GM12878 (cell line): ENCODE data around the gene NAALADL2. TPM values are rescaled to one million over a fixed set of nuclear protein-coding genes. Genes with fewer than 3 reads are reported as not detected.

Source experiments
- ATAC-seq: fragments of 200-7000 bp; cut with Tn5 transposase; 3 replicates; pipeline ENCODE4 v1.9.1; 2020; ENCODE audit warnings: mild to moderate bottlenecking, moderate library complexity
- BruUV-seq: library from RNA; stranded (reverse); fragments of 400-500 nt; replicated peaks from 2 replicates; lab custom pipeline; 2021; lab: Mats Ljungman, UMichigan
- CTCF ChIA-PET: fragments of 300-600 bp; sonication (Branson Sonifier 250); formaldehyde crosslinking; extraction: SDS; loops from one replicate; lab custom pipeline; 2021; ENCODE audit warnings: inconsistent platforms; lab: Yijun Ruan, JAX
- POLR2A ChIA-PET: fragments of 350-600 bp; formaldehyde crosslinking; extraction: SDS; loops from one replicate; lab custom pipeline; 2021; ENCODE audit warnings: inconsistent platforms; lab: Charles Lee
- RAD21 ChIA-PET: fragments of 300-600 bp; sonication (Branson Sonifier 250); formaldehyde crosslinking; loops from one replicate; lab custom pipeline; 2023; ENCODE audit warnings: antibody characterized with exemption; ENCODE audit not compliant: unreplicated experiment; lab: Charles Lee
- SMC1A ChIA-PET: fragments of 300-600 bp; sonication (Branson Sonifier 250); formaldehyde crosslinking; loops from one replicate; lab custom pipeline; 2023; ENCODE audit not compliant: unreplicated experiment, uncharacterized antibody; lab: Charles Lee
- DNase-seq: peaks from one replicate; pipeline ENCODE4 v3.0.0-alpha.2; 2011; ENCODE audit warnings: low read depth, low spot score
- FAIRE-seq: peaks from 3 replicates; lab custom pipeline; 2011; peaks lifted over from hg19 to GRCh38; lab: Jason Lieb, UNC
- H2AFZ ChIP-seq: 2 replicates; pipeline ENCODE4 v1.6.0; 2011; ENCODE audit warnings: low read depth, low read length, control low read depth; ENCODE audit not compliant: control insufficient read depth
- H3K27ac ChIP-seq: 2 replicates; pipeline ENCODE4 v1.5.1; 2011; ENCODE audit warnings: control low read depth; ENCODE audit not compliant: control insufficient read depth, insufficient read depth
- H3K27me3 ChIP-seq, 2 experiments: replicated peaks in 1 of 2; 2 replicates each; pipeline versions ENCODE4 v1.6.0 to v1.6.1; 2011; ENCODE audit warnings: low read length in 1 of 2; ENCODE audit not compliant: control insufficient read depth in 2 of 2, insufficient read depth in 2 of 2
- H3K36me3 ChIP-seq, 2 experiments: 2 replicates each; pipeline ENCODE4 v1.5.1; 2011; ENCODE audit warnings: low read length in 1 of 2; ENCODE audit not compliant: control insufficient read depth in 2 of 2, insufficient read depth in 2 of 2
- H3K4me1 ChIP-seq: 2 replicates; pipeline ENCODE4 v1.6.1; 2011; ENCODE audit warnings: mild to moderate bottlenecking, low read length, moderate library complexity, mixed read lengths; ENCODE audit not compliant: control insufficient read depth, insufficient read depth
- H3K4me2 ChIP-seq: 2 replicates; pipeline ENCODE4 v1.6.0; 2011; ENCODE audit warnings: control low read depth; ENCODE audit not compliant: control insufficient read depth, insufficient read depth
- H3K4me3 ChIP-seq: fragments of 200-600 bp; sonication (generic); 2 replicates; pipeline ENCODE4 v1.5.1; 2016
- H3K79me2 ChIP-seq: 2 replicates; pipeline ENCODE4 v1.6.0; 2011; ENCODE audit warnings: low read length; ENCODE audit not compliant: control insufficient read depth, insufficient read depth
- H3K9ac ChIP-seq: 2 replicates; pipeline ENCODE4 v1.8.0; 2011; ENCODE audit warnings: low read length, control low read depth, mixed read lengths; ENCODE audit not compliant: control insufficient read depth, insufficient read depth
- H3K9me3 ChIP-seq: replicated peaks from 3 replicates; pipeline ENCODE4 v1.5.1; 2011; ENCODE audit warnings: mild to moderate bottlenecking, low read length; ENCODE audit not compliant: control insufficient read depth, insufficient read depth
- H4K20me1 ChIP-seq: 2 replicates; pipeline ENCODE4 v1.6.0; 2011; ENCODE audit not compliant: control insufficient read depth, insufficient read depth
- CBX3 ChIP-seq: fragments of 200-600 bp; sonication (generic); IDR thresholded peaks from 2 replicates; pipeline ENCODE4 v1.6.1; 2016; ENCODE audit warnings: low read depth, borderline replicate concordance
- JUND ChIP-seq: IDR thresholded peaks from 2 replicates; pipeline ENCODE4 v1.6.1; 2012; ENCODE audit warnings: low read depth, mild to moderate bottlenecking, low read length, improper control_type of control experiment, moderate library complexity
- SMAD1 ChIP-seq: fragments of 450-650 bp; IDR thresholded peaks from 2 replicates; pipeline ENCODE4 v1.6.1; 2018; ENCODE audit warnings: mild to moderate bottlenecking, low read depth; ENCODE audit not compliant: partially characterized antibody
- TCF3 ChIP-seq: IDR thresholded peaks from 2 replicates; pipeline ENCODE4 v1.6.1; 2012; ENCODE audit warnings: low read depth, mild to moderate bottlenecking, low read length, borderline replicate concordance; ENCODE audit not compliant: insufficient read depth
- USF2 ChIP-seq: IDR thresholded peaks from 2 replicates; pipeline ENCODE4 v1.6.1; 2011; ENCODE audit warnings: low read depth, low read length, improper control_type of control experiment, borderline replicate concordance
- WGBS: methylation state at CpG from one replicate; pipeline ENCODE4 v1.1.6; 2016; ENCODE audit warnings: low lambda C conversion rate; ENCODE audit not compliant: insufficient replicate concordance, insufficient coverage; ENCODE audit errors: missing lambda C conversion rate; 5-methylcytosine and 5-hydroxymethylcytosine counted together
- in situ Hi-C: fragments of 300-500 bp; cut with MboI; formaldehyde crosslinking; loops from 9 replicates; pipeline ENCODE4 v1.14.3; 2018; ENCODE audit warnings: mixed read lengths
- intact Hi-C: fragments of 100-400 bp; cut with micrococcal nuclease; formaldehyde crosslinking; loops from one replicate; pipeline ENCODE4 v1.14.2; 2022; ENCODE audit not compliant: unreplicated experiment
- polyA plus RNA-seq, 11 experiments: library from polyadenylated mRNA; depleted of rRNA in 4 of 11; unstranded in 6 of 11; stranded (reverse) in 5 of 11; fragments of >200 nt; fragmentation: Nextera tagmentation in 4 of 11; fragmentation: Illumina TruSeq in 1 of 11; extraction: Ambion mirVana in 4 of 11; extraction: Trizol in 1 of 11; gene quantifications; 1 replicate in 1 of 11; 2 replicates in 10 of 11; pipeline versions ENCODE4 v1.2.1 to v1.2.3, GENCODE V29; 2011 to 2016; ENCODE audit warnings: inconsistent platforms in 2 of 11, missing spikeins in 2 of 11, low read depth in 1 of 11
- total RNA-seq, 4 experiments: library from RNA; depleted of rRNA in 3 of 4; stranded (reverse); fragments of >200 nt in 3 of 4; fragmentation: Illumina TruSeq in 1 of 4; extraction: Trizol in 1 of 4; gene quantifications; 2 replicates each; pipeline versions ENCODE4 v1.2.1 to v1.2.3, GENCODE V29; 2013 to 2021
- TF ChIP-seq, protein P1 (sequence below): fragments of 450-650 bp; IDR thresholded peaks from 2 replicates; pipeline ENCODE4 v1.6.1; 2016; ENCODE audit warnings: mild to moderate bottlenecking, moderate library complexity, borderline replicate concordance
- TF ChIP-seq, protein P2 (sequence below): IDR thresholded peaks from 2 replicates; pipeline ENCODE4 v1.6.1; 2012; ENCODE audit warnings: low read depth, low read length, improper control_type of control experiment
- TF ChIP-seq, protein P3 (sequence below): fragments of 450-650 bp; IDR thresholded peaks from 2 replicates; pipeline ENCODE4 v1.6.1; 2018; ENCODE audit warnings: mild to moderate bottlenecking, low read depth, moderate library complexity; ENCODE audit not compliant: partially characterized antibody
- TF ChIP-seq, protein P4 (sequence below): fragments of 450-650 bp; conservative IDR thresholded peaks from 2 replicates; pipeline ENCODE4 v1.6.1; 2017; ENCODE audit warnings: mild to moderate bottlenecking, moderate library complexity

NAALADL2 gene
- total and polyA plus RNA-seq, 10 of the 15 experiments (the other 5 are each of a cell fraction or from before 2014, with no cell fraction given), result 0.06 to 10.8 (median 0.46) TPM

DNA sequence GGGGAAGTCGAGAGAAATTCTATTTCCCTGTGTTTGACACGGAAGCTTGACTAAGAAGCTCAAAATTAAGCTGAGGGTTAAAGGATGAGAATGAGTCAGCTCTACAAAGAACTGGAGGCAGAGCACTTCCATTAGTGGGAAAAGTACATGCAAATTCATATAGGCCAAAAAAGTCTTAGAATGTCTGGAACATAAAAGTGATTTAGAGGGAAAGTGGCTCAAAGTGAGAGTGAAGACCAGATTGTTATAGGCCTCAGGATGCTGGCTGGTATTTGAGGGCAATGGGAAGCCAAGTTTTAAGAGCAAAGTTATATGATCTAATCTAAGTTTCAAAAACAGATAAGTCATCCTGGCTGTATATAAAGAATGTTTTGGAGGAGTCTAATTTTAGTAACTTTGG, 857.3 kb downstream of the NAALADL2 start (continued):
- TF ChIP-seq, protein P1, sequence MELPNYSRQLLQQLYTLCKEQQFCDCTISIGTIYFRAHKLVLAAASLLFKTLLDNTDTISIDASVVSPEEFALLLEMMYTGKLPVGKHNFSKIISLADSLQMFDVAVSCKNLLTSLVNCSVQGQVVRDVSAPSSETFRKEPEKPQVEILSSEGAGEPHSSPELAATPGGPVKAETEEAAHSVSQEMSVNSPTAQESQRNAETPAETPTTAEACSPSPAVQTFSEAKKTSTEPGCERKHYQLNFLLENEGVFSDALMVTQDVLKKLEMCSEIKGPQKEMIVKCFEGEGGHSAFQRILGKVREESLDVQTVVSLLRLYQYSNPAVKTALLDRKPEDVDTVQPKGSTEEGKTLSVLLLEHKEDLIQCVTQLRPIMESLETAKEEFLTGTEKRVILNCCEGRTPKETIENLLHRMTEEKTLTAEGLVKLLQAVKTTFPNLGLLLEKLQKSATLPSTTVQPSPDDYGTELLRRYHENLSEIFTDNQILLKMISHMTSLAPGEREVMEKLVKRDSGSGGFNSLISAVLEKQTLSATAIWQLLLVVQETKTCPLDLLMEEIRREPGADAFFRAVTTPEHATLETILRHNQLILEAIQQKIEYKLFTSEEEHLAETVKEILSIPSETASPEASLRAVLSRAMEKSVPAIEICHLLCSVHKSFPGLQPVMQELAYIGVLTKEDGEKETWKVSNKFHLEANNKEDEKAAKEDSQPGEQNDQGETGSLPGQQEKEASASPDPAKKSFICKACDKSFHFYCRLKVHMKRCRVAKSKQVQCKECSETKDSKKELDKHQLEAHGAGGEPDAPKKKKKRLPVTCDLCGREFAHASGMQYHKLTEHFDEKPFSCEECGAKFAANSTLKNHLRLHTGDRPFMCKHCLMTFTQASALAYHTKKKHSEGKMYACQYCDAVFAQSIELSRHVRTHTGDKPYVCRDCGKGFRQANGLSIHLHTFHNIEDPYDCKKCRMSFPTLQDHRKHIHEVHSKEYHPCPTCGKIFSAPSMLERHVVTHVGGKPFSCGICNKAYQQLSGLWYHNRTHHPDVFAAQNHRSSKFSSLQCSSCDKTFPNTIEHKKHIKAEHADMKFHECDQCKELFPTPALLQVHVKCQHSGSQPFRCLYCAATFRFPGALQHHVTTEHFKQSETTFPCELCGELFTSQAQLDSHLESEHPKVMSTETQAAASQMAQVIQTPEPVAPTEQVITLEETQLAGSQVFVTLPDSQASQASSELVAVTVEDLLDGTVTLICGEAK, result no peak
- TF ChIP-seq JUND, result no peak
- TF ChIP-seq SMAD1, result no peak

DNA sequence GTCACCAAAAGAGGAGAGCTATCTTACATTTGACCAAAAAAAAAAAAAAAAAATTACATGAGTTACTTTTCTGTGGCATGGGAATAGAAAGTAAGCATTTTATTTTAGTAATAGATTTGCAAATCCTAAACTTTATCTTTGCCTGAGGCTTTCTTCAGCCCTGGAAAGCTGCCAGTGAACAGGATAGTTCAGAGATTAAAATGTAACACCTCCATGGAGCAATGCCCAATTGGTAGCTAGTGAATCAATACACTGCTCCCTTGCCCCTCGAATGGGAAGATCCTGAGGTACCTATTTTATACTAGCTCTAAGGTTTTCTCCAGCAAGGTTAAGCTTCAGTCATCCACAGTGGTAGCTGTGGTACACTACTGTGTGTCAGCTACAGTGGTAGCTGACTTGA, 867.1 kb downstream of the NAALADL2 start:
- Histone ChIP-seq H3K36me3 (no peaks in the 10 kb centered on the region), H2AFZ (no peak overlapping the region), H4K20me1 (no peaks in the 10 kb centered on the region), H3K4me3 (no peak overlapping the region), H3K4me2 (no peak overlapping the region), H3K9me3 (no peaks in the 10 kb centered on the region), H3K9ac (no peak overlapping the region), H3K4me1 (no peaks in the 10 kb centered on the region), H3K79me2 (no peaks in the 10 kb centered on the region), H3K27me3 (no peaks in the 10 kb centered on the region), H3K27ac (no peak overlapping the region)
- ATAC-seq (no peak), FAIRE-seq (no peak), DNase-seq (no peak)
- in situ Hi-C loops, result no loop called here
- no TSS peak for BruUV-seq
- ChIA-PET POLR2A (no interaction called here), SMC1A (no interaction called here), CTCF (interaction anchor here (0.6 kb wide), 1 partner anchor 56 kb away, joined by 3 read pairs; no protein-coding TSS in a partner anchor), RAD21 (no interaction called here)
- WGBS, result 0% methylated on average over 1 of the region's 1 CpG
- no peak for TF ChIP-seq USF2
- TF ChIP-seq, protein P2, sequence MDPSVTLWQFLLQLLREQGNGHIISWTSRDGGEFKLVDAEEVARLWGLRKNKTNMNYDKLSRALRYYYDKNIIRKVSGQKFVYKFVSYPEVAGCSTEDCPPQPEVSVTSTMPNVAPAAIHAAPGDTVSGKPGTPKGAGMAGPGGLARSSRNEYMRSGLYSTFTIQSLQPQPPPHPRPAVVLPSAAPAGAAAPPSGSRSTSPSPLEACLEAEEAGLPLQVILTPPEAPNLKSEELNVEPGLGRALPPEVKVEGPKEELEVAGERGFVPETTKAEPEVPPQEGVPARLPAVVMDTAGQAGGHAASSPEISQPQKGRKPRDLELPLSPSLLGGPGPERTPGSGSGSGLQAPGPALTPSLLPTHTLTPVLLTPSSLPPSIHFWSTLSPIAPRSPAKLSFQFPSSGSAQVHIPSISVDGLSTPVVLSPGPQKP, result no peak
- TF ChIP-seq, protein P3, sequence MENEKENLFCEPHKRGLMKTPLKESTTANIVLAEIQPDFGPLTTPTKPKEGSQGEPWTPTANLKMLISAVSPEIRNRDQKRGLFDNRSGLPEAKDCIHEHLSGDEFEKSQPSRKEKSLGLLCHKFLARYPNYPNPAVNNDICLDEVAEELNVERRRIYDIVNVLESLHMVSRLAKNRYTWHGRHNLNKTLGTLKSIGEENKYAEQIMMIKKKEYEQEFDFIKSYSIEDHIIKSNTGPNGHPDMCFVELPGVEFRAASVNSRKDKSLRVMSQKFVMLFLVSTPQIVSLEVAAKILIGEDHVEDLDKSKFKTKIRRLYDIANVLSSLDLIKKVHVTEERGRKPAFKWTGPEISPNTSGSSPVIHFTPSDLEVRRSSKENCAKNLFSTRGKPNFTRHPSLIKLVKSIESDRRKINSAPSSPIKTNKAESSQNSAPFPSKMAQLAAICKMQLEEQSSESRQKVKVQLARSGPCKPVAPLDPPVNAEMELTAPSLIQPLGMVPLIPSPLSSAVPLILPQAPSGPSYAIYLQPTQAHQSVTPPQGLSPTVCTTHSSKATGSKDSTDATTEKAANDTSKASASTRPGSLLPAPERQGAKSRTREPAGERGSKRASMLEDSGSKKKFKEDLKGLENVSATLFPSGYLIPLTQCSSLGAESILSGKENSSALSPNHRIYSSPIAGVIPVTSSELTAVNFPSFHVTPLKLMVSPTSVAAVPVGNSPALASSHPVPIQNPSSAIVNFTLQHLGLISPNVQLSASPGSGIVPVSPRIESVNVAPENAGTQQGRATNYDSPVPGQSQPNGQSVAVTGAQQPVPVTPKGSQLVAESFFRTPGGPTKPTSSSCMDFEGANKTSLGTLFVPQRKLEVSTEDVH, result no peak
- TF ChIP-seq, protein P4, sequence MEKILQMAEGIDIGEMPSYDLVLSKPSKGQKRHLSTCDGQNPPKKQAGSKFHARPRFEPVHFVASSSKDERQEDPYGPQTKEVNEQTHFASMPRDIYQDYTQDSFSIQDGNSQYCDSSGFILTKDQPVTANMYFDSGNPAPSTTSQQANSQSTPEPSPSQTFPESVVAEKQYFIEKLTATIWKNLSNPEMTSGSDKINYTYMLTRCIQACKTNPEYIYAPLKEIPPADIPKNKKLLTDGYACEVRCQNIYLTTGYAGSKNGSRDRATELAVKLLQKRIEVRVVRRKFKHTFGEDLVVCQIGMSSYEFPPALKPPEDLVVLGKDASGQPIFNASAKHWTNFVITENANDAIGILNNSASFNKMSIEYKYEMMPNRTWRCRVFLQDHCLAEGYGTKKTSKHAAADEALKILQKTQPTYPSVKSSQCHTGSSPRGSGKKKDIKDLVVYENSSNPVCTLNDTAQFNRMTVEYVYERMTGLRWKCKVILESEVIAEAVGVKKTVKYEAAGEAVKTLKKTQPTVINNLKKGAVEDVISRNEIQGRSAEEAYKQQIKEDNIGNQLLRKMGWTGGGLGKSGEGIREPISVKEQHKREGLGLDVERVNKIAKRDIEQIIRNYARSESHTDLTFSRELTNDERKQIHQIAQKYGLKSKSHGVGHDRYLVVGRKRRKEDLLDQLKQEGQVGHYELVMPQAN, result no peak
- no peak for TF ChIP-seq TCF3
- TF ChIP-seq CBX3, result no peak
- intact Hi-C loops, result no loop called here
